Measurements from ENCODE around the gene GMDS.

- no peak for TF ChIP-seq CTCF (IDR thresholded peaks at IDR 0.05)
- no peak for TF ChIP-seq POLR2A (IDR thresholded peaks at IDR 0.05)
Observed at GRCh38 chr6:2193931-2194330, 51.5 kb downstream of the GMDS start.
